Measurements from ENCODE around the gene MLH3.

MLH3 gene

DNA sequence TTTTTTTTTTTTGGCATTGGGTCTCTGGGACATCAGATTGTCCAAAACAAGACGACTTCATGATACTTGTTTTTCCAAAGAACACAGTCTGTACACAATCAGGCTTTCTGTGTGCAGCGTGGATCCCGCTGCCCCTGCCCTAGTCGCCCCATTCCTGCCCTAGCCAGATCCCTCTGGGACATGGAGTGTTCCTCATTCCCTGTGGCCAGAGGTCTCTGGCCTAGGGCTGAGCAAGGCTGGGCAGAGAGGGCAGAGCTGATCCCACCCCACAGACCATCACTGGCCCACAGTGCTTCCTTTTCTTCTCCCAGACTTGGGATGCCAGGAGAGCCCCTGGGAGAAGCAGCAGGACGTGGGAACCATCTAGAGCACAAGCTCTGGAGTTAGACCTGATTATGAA, 69.4 kb downstream of the MLH3 start:
- DNase-seq: no peak

DNA sequence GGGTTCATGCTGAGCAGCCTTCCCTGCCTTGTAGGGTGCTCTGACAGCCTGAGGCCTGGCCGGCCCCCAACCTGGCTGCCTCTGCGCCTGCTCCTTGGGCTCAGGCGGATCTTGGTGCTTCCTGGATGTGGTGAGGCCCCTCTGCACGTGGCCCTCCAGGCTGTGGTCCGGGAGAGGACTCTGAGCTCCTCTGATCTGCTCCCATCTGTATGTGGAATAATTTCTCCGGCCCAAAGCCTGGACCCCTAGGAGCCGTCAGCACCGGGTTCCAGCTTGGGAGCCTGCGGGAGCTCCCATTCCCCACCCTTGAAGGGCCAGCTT, 69.8 kb downstream of the MLH3 start:
- no peak for DNase-seq

DNA sequence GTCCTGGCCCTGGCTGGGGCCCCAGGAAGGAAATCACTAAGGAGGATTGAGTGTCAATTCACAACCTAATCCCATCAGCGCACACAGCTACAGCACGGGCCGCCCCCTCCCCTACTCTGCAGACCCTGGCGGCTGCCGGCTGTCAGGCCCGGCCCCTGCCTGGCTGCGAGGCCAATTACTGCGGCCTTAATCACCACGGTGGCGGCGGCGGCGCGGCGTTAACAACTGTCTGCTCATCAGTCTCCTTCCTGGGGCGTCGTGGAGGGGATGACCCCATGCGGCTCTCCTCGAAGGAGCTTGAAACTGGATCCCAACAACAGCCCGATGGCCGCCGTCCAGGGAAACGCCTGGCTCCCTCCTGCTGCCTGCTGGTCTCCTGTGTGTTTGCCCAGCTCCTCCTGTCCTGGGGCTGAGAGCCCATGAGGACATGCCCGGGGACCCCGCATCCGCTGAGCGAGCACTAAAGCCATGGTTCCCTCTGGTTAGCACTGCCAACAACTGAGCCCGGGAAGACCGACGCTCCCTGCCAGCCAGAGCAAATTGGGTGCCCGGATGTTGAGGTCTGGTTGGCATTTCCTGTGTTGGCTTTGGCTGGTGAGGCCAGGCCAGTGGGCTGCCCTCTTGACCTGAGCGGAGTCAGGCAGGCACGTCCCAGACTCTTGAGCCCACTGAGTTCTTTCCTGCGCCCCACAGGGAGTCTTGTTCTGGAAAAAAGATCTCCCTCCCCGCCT, 70.4 kb downstream of the MLH3 start:
- DNase-seq: no peak

DNA sequence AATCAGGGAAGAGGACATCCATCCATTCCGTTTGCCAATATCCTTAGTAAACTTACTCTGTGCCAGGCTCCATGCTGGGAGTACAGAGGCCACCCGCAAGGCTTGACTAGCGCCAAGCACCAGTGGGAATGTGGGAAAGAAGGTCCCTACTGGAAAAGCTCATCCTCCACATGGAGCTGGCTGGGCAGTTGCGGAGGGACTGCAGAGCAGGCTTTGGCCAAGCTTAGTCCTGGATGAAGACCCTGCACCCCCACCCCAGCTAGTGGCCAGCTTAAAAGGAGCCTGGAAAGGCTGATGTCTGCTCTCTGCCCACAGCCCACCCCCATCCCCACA, 70.9 kb downstream of the MLH3 start:
- no peak for DNase-seq

- no peak for DNase-seq
These were observed 71.5 kb downstream of the MLH3 start for GRCh38 chr14:74979442-74980397.

- DNase-seq: no peak
These were observed 72.2 kb downstream of the MLH3 start for GRCh38 chr14:74979029-74979428.

DNA sequence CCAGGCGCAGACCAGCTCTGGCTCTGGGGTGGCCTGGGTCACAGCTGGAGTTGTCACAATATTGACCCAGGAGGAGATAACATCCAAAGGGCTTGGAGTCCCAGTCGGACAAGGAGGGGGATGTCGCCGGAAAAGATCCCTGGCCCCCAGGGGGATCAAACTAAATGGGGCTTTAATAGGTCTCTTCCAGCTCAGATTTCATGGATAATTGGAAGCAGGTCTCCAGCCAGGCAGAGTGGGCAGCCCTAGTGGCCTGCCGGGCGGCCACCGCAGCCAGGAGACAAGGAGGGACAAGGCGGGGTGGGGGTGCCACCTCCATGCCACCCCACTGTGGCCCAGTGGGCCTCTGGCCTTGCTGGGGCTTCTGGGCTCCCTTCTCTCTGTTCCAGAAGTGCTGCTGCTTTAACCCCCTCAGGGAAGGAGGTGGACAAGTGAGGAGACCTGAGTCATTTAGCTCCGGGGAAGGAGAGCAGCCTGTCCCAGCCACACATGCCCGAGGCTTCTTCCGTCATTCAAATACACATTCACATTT, 72.8 kb downstream of the MLH3 start:
- DNase-seq: no peak

GRCh38 chr14:74977901-74978385, 73.3 kb downstream of the MLH3 start:
- DNase-seq: no peak

- DNase-seq: no peak
These were observed 73.9 kb downstream of the MLH3 start for GRCh38 chr14:74977164-74977900.

- DNase-seq: no peak
These were observed 74.8 kb downstream of the MLH3 start for GRCh38 chr14:74976264-74977113.

- DNase-seq: no peak
These were observed 76.0 kb downstream of the MLH3 start for GRCh38 chr14:74975059-74975810.

DNA sequence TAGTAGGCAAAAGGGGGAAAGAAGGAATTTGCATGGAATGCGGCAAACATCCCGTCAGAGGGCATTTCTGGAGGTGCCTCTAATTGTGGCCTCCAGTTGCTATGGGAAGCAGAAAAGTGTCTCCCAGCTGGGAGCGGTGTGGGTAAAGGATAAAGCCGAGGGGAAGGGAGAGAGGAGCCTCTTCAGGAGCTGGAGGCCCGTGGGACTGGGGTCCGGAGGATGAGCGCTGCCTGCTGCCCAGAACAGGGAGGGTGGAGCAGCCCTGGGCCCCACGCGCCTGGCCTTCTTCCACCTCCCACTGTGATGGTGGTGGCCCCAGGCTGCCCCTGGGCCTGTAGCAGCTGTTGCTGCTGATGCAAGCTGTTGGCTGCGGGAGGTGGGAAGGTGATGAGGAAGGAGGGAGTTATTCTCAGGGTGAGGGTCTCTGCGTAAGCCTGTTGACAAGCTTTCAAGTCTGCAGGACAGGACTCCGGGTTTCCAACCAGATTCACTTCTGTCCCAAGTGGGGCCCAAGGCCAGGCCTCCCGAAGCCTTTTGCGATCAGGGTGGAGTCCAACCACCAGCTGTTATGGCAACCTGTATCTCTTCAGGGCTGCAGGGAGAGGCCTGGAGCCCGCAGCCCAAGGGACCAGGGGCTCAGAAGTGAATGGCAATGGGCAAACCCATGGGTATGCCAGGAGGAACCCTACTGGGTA, 76.8 kb downstream of the MLH3 start:
- no peak for DNase-seq

DNA sequence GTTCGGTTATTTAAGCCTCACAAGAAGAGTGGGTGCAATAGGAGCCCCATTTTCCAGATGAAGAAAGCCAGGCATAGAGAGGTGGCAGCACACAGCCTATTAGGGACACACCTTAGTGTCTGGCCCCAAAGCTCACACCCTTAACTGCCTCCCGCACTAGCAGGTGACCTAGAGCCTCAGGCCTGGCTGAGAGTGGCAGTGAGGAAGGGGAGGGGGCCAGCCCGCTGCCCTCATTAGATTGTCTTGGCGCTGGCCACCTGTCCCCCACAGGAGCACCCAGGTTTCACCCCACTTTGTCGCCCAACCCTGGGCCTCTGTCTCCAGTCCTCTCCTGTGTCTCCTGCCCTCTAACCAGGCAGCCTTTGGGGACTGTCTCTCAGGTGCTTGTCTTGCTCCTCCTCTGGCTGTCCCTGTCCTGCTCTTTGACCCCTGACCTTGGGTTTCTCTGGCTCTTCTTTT, 77.3 kb downstream of the MLH3 start:
- DNase-seq: no peak

DNA sequence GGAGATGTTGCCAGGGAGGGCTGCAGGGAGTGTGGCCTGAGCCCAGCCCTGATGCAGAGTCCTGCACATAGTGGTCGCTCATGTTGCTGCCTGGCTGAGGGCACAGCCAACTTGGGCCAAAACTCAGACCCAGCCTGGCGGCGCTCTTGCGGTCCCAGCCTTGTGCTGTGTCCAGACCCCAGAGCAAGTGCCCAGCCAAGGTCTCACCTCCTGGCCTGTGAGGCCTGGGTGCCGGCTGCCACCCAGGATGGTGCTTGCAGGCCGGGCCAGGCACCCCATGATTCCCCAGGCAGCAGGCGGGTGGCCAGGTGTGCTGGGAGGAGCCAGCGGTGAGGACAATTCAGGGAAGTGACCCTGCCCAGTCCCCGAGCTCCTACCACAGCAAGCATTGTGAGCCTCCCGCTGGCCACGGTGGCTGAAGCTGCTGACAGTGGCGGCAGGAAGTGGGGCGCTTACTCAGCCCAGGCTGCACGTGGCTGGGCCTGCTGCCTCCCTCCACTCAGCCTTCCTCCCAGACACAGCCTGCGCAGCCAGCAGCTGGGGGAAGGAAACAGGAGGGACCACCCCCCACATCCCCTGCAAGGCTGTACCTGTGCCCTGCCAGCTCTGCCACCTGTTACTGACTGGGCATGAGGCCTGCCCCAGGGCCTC, 78.1 kb downstream of the MLH3 start:
- DNase-seq: peak in 1 of 4 experiments; percentile 6

DNA sequence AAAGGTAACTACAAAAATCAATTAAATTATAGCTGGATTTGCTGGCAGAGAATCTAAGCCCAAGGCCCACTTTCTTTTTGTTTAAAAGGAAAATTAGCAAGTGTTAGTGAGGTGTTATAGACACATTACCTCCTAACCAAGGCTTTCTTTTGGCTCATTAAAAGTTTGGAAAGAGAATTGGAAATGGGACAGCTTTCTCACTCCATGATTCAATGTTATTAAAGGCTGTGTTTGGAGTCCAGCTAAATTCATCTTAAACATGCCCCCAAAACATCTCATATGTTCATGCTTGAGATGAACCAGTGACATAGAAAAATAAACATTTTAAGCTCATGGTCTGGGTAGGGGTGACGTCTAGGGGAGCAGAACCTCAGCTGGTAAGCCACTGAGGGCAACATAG, 82.5 kb downstream of the MLH3 start:
- no peak for DNase-seq

- DNase-seq: no peak
These were observed 85.6 kb downstream of the MLH3 start for GRCh38 chr14:74965486-74966153.

DNA sequence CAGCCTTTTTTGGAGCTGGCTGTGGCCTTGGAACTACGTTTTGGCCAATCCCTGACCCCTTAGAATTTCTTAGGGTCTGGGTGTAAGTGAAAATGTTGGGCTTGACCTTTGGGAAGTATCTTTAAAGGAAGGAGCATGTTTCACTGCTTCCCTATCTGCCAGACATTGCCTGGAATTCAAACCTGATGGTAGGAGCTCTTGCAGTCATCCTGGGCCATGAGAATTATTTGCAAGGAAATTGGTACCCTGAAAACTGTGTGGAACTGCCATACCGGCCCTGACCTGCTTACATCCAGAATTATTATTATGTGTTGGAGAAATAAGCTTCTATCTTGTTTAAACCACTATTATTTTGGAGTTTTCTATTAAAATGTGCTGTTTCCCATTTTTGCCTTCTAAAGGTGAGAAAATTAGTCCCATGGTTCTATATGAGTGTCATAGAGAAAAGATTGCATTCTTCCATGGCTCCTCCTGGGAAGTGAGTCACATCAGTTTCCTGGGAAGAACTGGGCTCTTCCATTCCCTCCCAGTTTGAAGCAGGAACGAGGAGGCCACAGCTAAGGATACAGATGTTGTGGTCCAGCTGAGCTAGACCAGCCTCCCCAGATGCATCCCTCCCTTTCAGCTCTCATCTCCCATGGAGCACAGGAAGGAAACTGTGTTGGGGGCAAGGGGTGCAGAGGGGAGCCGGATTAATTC, 86.3 kb downstream of the MLH3 start:
- DNase-seq: no peak
